ENCODE data around the gene KDM3A.

KDM3A gene
- 248 to 349 reads per million in 2 donors for total RNA-seq

GRCh38 chr2:86440631-86441391, at the start of gene KDM3A:
Gene KDM3A (plus strand): TSS chr2:86441371. CDS start chr2:86442048, 677 bp downstream.
- DNase-seq: peak; percentile 97 to 100 (median 99)

- DNase-seq: no peak
Measured at GRCh38 chr2:86392873-86393518, 48.2 kb upstream of the KDM3A start.

GRCh38 chr2:86393521-86394491, 47.4 kb upstream of the KDM3A start:
- DNase-seq: no peak

- peak in 1 of 5 experiments; percentile 11 for DNase-seq
Measured at GRCh38 chr2:86396291-86396785, 44.8 kb upstream of the KDM3A start.

GRCh38 chr2:86397986-86398385, 43.2 kb upstream of the KDM3A start:
- no peak for DNase-seq

- no peak for DNase-seq
Measured at GRCh38 chr2:86398500-86399474, 42.4 kb upstream of the KDM3A start.

GRCh38 chr2:86400321-86400720, 40.9 kb upstream of the KDM3A start:
- DNase-seq: no peak

- DNase-seq: no peak
Measured at GRCh38 chr2:86410581-86410980, 30.6 kb upstream of the KDM3A start.

GRCh38 chr2:86411396-86411795, 29.8 kb upstream of the KDM3A start:
- no peak for DNase-seq

GRCh38 chr2:86412007-86412406, 29.2 kb upstream of the KDM3A start:
- DNase-seq: no peak

GRCh38 chr2:86413296-86414094, 27.7 kb upstream of the KDM3A start:
- no peak for DNase-seq

- no peak for DNase-seq
Measured at GRCh38 chr2:86414996-86415395, 26.2 kb upstream of the KDM3A start.

GRCh38 chr2:86416146-86416545, 25.0 kb upstream of the KDM3A start:
- no peak for DNase-seq

- DNase-seq: no peak
Measured at GRCh38 chr2:86417961-86418360, 23.2 kb upstream of the KDM3A start.

GRCh38 chr2:86420913-86421312, 20.3 kb upstream of the KDM3A start:
- DNase-seq: no peak

- no peak for DNase-seq
Measured at GRCh38 chr2:86426271-86426670, 14.9 kb upstream of the KDM3A start.

- DNase-seq: no peak
Measured at GRCh38 chr2:86429335-86429734, 11.8 kb upstream of the KDM3A start.

- DNase-seq: no peak
Measured at GRCh38 chr2:86430368-86430767, 10.8 kb upstream of the KDM3A start.

GRCh38 chr2:86433137-86433536, 8.0 kb upstream of the KDM3A start:
- no peak for DNase-seq

GRCh38 chr2:86434290-86434689, 6.9 kb upstream of the KDM3A start:
- no peak for DNase-seq

- DNase-seq: no peak
Measured at GRCh38 chr2:86435531-86435930, 5.6 kb upstream of the KDM3A start.

Data from T-helper 2 cell (primary cell).